Activated CD4-positive, alpha-beta T cell treated with anti-CD3 and anti-CD28 coated beads, Interleukin-2, amount 50 U/mL, for 16 hours (primary cell): ENCODE measurements around the gene SYT7.

Experiments used
- DNase-seq: peaks from one replicate; pipeline ENCODE4 v3.0.0-alpha.2; 2020

The SYT7 gene

DNA sequence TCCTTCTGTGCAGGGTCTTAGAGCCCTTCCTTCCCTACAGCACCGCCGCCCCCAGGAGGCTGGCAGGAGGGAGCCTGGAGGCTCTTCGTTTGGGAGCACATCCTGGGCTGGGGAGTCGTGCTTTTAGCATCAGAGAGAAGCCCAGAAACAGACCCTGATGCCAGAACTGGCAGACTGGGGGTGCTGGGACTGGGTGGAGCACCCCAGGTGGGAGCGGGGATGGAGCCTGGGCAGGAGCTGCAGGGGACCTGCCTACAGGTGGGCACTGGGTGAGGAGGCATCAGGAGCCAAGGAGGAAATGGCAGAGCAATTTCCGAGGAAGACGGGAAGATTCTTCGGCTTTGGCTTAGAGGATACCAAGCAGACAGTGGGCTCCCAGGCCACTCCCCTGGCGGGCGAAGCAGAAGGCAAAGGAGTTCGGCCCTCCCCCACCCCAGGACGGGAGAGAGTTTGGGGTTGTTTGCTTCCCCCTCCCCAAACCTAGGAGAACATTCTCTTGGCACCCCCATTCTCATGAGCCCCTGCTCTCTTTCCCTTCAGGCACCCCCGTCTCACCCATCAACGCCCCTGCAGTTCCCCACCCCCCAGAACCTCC, 1.1 kb downstream of the SYT7 start:
- no peak for DNase-seq

DNA sequence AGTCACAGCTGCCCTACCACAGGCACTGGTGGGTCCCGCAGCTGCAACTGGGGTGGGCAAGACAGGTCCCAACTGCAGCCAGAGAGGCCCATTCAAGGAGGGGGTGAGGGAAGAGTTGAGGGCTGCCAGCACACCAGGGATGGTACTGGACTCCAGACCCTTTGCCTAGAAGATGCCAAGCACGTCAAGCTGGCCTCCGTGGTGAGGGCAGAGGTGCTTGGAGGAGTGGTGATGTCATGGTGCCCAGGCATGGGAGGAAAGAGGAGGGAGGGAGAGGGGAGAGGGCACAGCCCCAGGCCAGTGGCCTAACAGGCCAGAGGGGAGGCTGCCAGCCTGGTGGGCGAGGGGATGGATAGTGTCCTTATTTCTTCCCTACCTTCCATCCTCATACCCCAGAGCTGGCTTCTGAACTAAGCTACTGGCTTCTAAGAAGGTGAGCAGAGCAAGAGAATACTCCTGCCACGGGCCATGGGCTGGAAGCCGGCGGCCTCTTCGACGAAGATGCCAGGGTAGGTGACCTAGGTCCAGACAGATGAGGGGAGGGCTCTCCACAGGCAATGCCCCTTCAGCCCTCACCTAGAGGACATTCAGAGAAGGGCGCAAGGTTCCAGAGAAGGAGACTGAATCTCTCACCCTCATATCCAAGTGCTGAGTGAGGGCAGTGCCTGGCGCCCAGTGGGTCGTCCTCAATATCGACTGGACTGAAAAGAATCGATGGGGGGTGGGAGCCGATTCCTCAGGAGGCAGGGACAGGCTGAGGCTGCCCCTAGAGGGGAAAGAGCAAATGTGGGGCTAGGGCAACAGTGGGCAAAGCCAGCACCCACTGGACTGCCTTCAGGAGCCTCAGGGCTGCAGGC, 1.8 kb downstream of the SYT7 start:
- no peak for DNase-seq

DNA sequence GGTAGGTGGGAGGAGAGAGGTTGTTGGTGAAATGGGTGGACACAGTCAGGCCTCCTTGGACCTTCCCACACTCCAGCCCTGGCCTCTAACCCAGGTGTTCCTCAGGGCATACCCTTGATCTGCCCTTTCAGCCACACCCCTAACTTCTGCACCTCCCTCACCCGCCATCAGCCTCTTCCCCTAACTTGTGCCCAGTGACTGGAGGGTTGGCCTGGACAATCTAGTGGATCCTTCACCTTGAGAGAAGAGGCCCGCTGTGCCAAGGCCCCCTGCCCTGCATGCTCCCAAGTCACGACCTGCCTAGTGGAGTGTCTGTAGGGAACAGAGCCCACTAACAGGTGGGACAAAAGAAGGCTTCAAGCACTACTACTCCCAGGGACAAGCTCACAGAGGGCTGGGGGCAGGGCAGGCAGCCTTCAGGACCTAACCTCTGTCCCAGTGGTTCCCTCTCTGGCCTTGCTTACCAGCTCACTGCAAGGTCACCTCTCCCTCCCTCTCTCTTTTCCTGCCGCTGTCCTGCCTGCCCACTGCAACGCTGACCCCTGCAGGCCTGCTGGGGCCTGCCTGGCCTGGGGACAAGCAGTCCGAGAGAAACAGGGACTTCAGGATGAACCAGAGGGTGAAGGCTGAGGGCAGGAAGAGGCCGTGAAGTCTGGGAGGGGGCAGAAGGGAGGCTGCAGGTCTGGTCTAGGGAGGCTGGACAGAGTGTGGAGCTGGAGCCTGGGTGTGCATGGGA, 3.3 kb downstream of the SYT7 start:
- DNase-seq = no peak

DNA sequence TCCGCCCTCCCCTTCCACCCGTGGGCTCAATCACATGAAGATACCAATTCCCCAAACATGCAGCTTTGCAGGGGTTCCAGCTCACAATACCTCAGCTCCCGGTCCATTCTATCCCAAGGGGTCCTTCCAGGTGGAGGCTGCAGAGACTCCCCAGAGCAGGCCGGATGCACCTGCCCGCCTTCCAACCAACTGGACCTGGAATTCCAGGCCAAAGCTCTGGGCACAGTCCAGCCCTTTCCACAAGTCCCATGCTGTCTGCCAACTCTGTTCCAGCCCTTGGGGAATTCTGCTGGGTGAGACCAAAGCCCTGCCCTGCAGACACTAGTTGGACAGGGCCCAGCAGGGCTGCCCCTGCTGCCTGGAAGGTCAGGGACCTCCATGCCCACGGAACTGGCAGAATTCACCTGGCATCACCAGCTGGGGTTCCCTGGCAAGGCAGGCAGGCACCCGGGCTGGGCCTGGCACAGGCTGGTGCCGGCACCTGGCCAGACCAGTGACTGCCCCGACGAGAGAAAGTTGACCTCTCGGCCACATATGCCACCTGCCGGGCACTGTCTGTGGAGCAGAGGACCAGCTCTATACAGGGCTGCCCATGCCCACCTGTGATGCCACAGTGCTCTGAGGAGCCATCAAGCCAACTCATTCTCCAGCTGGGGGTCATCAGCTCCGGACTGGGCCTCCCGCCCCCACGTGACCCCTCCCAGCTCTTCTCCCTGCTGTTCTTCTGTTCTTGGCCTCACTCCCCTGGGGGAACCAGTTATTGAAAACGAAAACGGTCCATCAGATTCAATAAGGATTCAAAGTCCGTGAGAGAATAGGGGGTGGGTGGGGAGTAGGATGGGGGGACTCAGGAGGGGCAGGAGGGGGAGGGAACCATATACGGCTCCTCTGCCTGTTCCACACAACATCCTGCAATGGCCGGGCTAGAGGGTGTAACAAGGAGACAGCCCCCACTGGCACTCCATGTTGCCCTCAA, 4.7 kb downstream of the SYT7 start:
- no peak for DNase-seq

DNA sequence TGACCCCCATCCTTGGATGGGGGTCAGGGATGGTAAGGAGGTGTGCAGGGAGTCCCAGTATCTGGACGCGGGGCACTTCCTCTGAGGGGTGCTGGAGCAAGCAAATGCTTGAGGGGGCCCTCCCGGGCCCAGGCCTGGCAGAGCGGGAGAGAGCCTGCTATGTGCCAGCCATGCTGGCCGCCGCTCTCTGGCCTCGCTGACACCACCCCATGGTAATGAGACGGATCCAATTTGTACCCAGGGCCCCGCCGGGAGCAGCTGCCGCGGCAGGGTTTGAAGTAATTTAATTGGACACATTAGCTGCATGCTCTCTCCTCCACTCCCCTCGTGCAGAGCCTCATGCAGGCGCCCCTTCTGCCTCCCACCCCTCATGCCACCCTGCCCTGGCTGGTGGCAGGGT, 6.3 kb downstream of the SYT7 start:
- no peak for DNase-seq

DNA sequence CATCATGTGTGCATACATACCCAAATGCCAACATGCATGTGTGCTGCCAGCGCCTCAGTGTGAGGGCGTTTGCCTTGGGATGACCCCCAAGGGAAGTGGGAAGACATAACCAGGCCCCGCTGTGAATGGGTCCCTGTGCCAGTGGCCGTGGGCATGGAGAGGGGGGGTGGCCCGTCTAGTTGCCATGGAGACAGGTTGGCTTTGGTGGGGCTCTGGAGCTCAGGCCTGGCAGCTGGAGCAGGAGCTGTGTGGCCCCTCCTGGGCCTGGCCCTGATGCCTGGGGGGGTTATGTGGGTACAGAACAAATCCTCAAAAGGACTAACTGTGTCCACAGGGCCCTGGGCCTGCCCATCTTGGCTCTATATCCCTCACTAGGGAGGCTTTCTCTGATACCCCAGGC, 8.0 kb downstream of the SYT7 start:
- no peak for DNase-seq

DNA sequence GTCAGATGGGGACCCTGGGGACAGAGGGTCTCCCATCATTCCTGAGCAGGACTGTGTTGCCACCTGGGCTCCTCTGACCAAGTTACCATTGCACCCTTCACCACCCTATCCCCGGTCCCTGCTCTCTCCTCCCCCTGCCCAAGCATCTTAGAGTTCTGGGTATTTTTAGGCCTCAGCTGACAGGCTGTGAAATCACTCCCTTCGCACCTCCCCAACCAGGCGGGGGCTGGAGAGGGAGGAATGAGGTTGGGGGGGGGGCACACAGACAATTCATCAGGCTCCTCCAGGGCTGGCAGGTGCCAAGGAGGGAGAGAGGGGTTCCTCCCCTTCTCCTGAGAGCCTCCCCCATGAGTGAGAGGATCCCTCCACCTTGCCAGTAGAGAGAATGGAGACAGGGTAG, 9.0 kb downstream of the SYT7 start:
- DNase-seq = no peak

DNA sequence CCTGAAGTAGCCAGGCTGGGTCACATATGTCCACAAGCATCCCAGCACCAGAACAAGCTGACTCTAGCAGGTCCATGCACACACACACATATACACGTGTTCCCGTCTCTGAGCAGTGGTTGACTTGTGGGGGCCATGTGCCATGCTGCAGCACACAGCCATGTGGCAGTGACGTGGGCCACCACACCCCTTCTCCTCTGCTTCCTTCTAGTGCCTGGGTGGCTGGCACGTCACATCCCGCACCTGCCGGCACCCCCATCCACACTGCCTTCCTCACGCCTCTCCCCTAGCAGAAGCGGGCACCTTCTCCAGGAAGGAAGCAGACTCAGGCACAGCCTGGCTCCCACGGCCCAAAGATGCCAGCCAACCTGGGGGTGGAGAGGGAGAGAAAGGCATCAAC, 9.5 kb downstream of the SYT7 start:
- no peak for DNase-seq

DNA sequence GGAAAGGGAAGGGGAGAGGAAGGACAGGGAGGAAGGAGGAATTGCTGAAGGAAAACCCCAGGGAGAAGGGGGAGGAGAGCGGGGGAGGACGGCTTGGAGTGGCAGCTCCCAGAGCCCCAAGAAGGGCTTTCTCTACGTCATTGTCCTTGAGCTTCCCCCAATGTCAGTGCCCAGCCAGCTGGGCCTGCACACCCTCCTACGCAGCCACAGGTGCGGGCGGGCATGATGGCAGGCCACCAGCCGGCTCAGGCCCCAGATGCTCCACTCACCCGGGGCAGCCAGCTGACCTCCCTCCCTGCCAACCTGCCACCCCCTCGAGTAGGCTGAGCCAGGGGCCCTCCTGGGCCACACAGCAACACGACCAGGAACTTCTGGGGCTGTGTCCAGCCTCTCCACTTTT, 11.2 kb downstream of the SYT7 start:
- DNase-seq = no peak

DNA sequence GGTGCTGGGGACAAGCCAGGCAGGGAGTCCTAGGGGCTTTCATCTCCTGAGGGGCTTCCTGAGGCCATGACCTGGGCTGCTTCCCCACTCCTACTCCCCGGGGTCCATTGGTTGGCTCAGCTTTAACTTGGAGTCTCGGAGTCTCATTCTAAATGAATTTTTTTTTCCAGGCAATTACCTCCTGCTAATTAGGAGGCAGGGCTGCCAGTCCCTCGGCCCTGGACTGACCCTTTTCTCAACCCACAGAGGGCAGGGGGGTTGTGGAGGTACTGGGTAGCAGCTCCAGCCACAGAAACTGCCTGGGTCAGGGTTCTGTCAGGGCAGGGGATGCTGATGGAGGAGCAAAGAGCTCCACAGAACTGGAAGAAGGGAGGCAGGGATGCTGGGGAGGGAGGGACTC, 11.9 kb downstream of the SYT7 start:
- no peak for DNase-seq

DNA sequence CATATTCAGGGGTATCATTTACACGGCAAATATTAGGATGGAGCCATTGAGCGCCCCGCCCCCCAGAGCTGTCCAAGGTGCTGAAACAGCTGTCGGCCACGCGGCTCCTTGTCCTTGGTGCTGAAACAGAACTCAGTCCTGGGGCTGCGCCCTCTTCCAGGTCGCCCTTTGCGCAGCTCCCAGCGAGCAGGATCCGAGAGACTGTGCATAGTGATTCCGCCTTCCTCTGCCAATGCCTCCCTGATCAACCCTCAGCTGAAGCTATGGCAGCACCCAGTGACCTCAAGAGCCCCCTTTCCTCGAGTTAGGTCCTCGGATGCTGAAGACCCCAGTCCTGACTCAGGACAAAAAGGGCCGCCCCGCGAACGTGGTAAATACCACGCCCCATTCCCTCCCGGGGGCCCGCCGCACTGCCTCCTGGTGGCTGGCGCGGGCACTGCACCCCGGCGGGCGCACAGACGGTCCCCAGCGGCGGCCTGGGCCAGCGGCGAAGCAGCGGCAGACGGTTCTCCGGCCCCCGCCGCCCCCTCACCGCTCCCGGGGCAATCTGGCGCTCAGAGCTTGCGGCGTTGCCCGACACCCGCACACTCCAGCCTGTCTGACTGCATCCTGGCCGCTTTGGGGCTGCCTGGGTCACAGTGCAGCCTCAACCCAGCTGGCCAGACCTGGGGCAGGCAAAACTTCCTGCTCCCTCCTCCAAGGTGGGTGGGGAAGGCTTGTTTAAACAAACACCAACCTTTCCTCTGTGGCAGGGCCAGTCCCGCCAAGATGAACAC, 13.4 kb downstream of the SYT7 start:
- DNase-seq = peak; percentile 69

DNA sequence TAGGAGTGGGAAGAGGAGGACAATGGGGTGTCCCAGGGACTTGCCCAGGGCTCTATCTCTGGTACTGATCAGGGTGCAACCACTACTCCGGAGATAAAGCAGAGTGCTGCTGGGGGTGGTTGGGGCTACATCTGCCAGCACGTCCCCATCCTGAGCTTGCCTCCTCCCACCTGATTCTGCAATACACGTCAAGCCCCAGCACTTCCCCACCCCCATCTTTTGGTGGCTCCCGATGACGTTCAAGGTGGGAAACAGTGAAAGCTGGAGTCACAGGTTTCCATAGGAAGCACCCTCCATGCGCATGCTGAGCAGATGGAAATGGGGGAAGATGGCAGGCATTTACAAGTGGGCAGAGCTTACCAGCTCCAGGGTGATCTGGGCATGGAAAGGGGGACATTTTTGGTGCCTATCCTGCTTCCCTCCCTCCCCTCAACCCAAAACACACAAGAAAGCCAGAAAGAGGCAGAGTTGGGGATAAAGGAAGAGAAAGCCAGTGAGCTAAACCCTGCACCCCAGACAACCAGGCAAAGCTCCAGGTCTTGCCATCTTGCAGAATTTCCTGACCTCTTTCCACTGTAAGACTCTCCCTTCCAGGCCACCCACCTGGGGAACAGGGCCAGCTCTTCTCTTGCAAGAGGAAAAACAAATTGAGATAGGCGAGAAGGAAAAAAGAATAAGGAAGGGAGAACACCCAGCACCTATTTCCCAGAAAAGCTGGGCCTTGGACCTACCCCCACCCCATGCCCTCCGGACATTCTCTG, 15.8 kb downstream of the SYT7 start:
- no peak for DNase-seq

DNA sequence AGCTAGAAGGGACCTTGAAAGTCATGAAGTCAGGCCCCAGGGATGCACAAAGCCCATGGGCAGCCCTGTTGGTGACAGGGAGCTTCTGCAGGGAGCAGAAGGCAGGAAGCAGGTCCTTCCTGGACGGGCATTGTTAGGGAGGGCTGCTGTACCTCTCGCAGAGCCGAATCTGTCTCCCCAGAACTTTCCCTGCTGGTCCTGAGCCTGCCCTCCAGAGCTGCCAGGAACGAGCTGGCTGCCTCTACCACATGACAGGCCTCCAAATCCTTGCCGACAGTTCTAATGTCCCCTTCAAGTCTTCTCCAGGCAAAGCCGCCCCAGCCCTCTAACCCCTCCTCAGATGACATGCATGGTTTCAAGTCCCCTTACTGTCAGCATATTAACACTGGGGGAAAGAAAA, 20.1 kb downstream of the SYT7 start:
- DNase-seq = no peak

DNA sequence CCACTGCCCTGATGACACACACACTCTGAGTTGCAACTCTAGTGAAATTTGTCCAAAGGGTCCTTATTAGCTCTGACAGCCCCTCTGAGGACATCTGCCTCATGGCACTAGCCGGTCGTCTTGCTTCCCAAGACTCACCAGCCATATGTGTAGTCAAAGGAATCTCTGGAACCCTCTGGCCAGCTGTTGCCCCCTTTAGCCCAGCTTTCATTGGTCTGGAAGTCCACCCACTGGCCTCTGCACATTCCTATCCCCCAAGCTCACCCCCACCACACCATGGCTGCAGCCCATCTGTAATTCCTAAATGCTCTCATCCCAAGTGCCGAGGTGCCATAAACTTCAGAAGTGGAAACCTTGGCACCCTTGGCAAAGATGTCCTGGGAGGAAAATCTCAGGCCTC, 24.3 kb downstream of the SYT7 start:
- no peak for DNase-seq

DNA sequence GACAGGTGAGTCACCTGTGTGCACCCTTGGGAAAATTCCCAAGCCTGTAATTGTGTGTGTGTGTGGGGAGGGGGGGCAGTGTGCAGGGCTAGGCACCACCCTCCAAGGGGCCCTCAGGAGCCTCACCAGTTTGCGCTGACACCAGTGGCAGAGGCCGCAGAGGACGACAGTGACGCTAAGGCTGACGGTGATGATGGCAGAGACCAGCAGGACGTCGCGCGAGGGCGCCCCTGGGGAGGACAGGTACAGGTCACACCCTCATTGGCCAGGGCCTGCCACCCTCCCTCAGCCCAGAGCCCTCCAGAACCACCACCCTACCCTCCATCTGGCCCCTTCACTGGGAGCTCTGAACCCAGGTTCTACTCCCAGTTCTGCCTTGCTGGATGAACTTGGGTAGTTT, 24.9 kb downstream of the SYT7 start:
- DNase-seq = no peak

DNA sequence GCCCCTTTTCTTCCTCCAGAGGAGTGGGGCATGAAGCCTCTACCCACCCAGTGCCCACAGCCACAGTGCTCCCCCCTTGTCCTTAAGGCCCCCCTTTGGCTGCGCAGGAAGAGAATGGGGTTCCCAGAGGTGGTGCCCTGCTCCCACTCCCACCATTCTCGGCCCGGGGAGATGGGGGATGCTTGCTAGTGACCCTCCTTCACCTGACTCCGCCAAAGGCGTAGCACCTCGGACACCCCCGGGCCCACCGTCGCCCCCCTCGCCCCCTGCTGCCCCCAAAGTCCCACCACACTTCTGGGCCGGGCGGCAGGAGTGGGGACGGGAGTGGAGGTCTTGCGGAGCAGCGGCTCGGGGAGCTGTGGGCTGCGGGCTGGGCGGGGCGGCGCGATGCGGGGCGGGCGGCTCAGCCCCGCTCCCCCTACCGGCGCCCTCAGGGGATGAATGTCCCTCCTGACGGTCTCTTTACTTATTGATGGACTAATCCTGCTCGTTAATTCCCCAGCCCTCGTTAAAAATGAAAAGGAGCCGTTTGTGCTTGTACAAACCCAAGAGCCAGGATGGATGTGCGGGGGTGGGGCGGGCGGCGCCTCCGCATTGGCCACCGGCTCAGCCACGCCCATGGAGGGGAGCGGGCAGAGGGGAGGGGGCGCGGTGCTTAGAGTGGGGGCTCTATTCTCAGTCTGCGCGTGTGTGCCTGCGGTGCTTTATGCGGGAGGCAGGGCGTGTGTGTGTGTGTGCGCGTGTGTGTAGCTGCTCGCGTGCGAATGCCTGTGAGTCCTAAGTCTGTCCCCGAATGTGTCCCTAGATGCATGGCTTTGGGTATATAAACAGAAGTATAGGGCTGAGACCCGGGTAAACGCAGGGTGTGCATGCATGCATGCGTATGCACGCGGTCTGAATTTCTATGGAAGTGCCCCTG, 25.6 kb downstream of the SYT7 start:
- DNase-seq = no peak

DNA sequence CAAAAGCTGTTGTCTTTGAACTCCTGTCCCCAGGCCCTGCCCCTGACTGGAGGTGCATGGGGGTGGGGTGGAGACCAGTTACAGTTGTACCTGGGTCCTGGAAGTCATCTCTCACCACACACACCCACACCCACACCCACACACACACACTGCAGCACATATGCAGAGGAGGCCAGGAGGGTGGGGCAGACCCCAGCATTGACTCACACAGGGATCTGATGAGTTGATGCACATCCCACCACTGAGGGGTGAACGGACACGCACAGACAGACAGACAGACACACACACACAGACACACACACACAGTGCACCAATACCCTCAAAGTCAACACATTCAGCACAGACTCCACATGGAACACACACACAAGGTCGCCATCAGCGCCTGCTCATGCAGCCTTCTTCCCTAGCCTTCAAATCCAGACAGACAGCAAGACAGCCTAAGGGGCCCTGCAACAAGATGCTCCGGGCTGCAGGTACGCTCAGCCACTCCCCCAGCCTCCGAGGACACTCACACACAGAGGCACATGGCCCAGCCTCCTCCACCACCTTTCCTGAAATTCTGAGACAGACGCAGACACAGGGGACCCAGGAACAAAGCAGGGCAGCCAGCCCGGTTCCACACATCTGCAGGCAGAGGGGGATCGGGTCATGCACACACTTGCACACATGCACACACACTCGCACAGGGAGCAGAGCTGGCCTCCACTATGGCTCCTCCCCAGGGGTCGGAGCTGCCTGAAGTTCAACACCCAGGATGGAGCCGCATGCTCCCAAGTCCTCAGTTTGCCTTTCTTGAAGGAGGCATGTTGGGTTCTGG, 26.5 kb downstream of the SYT7 start:
- DNase-seq = no peak

DNA sequence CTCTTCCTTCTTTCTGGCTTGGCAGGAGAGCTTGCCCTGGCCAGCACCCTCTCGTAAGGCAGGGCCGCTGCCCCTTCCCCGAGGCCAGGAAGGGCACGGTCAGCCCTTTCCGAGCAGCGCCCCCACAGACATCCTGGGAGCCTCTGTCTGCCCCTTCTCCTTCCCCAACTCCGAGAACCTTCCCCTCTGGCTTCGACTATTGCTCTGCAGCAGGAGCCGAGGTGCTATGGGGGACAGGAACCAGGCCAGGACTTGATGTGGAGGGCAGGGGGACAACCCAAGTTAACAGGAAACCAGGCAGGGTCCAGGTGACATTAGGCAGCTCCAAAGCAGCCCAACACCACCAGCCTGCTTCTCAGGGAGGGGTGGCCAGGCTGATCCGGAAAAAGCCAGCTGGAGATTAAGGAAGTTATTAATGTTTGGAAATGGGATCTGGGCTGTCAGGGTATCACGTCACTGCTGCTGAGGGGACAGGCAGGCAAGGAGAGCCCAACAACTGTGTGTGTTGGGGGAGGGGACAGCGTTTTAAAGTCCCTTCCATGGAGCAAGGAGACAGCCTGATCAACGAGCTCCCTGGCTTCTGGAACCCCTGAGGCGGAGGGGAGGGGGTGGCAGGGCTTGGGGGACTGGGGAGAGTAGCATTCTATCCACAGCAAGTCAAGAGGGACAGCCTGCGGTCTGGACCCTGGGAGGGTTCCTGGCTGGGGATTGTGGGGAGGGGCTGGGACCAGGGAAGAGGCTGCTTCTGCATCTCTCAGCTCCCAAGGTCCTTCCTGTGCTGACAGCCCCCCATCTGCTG, 27.3 kb downstream of the SYT7 start:
- DNase-seq = no peak
